ENCODE results near the gene PTPN20.

DNA sequence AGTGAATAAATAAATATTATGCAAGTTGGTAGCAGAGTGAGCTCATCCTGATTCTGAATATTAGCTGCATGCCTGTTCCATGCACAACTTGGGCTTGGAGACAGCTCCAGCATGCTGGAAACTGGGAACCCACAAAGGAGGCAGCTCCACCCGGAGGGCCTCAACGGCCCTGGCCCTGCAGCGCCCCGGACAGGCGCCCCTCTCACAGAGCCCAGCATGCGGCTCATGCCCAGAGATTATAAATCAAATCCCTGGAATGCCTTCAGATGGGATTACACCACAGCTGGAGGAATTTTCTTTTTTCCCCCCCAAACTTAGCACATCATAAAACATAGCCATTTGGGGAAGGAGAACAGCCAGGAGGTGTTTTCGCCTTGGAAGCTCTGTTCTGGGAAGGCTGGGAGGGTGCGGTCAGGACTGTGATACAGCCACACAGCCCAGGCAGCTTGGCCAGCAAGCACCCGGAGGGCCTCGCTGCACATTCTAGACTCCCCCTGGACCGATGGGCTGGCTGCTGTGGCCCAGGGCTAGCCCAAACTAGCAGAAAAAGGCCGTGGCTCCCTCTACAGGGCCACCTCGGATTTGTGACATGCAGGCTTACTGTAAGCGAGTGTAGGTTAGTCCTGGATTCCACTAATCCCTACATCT is 102.4 kb downstream of the PTPN20 start:
- TF ChIP-seq, protein P1, sequence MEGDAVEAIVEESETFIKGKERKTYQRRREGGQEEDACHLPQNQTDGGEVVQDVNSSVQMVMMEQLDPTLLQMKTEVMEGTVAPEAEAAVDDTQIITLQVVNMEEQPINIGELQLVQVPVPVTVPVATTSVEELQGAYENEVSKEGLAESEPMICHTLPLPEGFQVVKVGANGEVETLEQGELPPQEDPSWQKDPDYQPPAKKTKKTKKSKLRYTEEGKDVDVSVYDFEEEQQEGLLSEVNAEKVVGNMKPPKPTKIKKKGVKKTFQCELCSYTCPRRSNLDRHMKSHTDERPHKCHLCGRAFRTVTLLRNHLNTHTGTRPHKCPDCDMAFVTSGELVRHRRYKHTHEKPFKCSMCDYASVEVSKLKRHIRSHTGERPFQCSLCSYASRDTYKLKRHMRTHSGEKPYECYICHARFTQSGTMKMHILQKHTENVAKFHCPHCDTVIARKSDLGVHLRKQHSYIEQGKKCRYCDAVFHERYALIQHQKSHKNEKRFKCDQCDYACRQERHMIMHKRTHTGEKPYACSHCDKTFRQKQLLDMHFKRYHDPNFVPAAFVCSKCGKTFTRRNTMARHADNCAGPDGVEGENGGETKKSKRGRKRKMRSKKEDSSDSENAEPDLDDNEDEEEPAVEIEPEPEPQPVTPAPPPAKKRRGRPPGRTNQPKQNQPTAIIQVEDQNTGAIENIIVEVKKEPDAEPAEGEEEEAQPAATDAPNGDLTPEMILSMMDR (IDR thresholded peaks at IDR 0.05) = no peak
- TF ChIP-seq POLR2A (IDR thresholded peaks at IDR 0.05) = no peak
